HepG2 (cell line): ENCODE results near the gene GMFB. TPM values are rescaled to one million over a fixed set of nuclear protein-coding genes. Genes with fewer than 3 reads are reported as not detected.

Experiments used
- ADNP ChIP-seq: sonication (generic); formaldehyde crosslinking; IDR thresholded peaks from 2 replicates; pipeline ENCODE4 v1.4.0; 2020; ENCODE audit warnings: missing genetic modification reagents
- EP300 ChIP-seq, 3 experiments: sonication (generic) in 1 of 3; formaldehyde crosslinking in 1 of 3; IDR thresholded peaks; 2 replicates each; pipeline versions ENCODE4 v1.5.1 to v1.6.1; 2011 to 2020; ENCODE audit warnings: low read depth in 2 of 3, low read length in 2 of 3, borderline replicate concordance in 1 of 3, improper control_type of control experiment in 1 of 3, mild to moderate bottlenecking in 1 of 3, missing genetic modification reagents in 1 of 3, moderate library complexity in 1 of 3
- ERF ChIP-seq: IDR thresholded peaks from 2 replicates; pipeline ENCODE4 v1.6.1; 2018; ENCODE audit warnings: missing biosample characterization, missing genetic modification reagents
- HMG20B ChIP-seq: conservative IDR thresholded peaks from 2 replicates; pipeline ENCODE4 v1.6.1; 2016; ENCODE audit warnings: missing genetic modification reagents, missing compliant biosample characterization
- JUN ChIP-seq: sonication (generic); formaldehyde crosslinking; IDR thresholded peaks from 2 replicates; pipeline ENCODE4 v1.4.0; 2020; ENCODE audit warnings: mild to moderate bottlenecking, missing genetic modification reagents
- KAT7 ChIP-seq: IDR thresholded peaks from 2 replicates; pipeline ENCODE4 v1.6.1; 2018; ENCODE audit warnings: borderline replicate concordance, missing compliant biosample characterization
- KAT8 ChIP-seq: IDR thresholded peaks from 2 replicates; pipeline ENCODE4 v1.6.1; 2016; ENCODE audit warnings: missing genetic modification reagents, missing compliant biosample characterization
- NFYC ChIP-seq: IDR thresholded peaks from 2 replicates; pipeline ENCODE4 v1.6.1; 2016; ENCODE audit warnings: missing genetic modification reagents, missing compliant biosample characterization
- NKX3-1 ChIP-seq: sonication (generic); formaldehyde crosslinking; IDR thresholded peaks from 2 replicates; pipeline ENCODE4 v1.5.0; 2020; ENCODE audit warnings: missing genetic modification reagents
- RORA ChIP-seq: sonication (generic); formaldehyde crosslinking; IDR thresholded peaks from 2 replicates; pipeline ENCODE4 v1.5.0; 2020; ENCODE audit warnings: mild to moderate bottlenecking, missing genetic modification reagents, moderate library complexity
- SMAD1 ChIP-seq: sonication (generic); formaldehyde crosslinking; IDR thresholded peaks from 2 replicates; pipeline ENCODE4 v1.4.0; 2020; ENCODE audit warnings: missing genetic modification reagents, low read depth, mild to moderate bottlenecking, borderline replicate concordance
- SMC3 ChIP-seq: IDR thresholded peaks from 2 replicates; pipeline ENCODE4 v1.6.1; 2011; ENCODE audit warnings: low read length, improper control_type of control experiment
- TBX2 ChIP-seq: sonication (generic); formaldehyde crosslinking; IDR thresholded peaks from 2 replicates; pipeline ENCODE4 v1.5.0; 2020; ENCODE audit warnings: missing genetic modification reagents, mild to moderate bottlenecking, borderline replicate concordance
- ZEB1 ChIP-seq: IDR thresholded peaks from 2 replicates; pipeline ENCODE4 v1.6.1; 2012; ENCODE audit warnings: mild to moderate bottlenecking, low read depth, inconsistent platforms; ENCODE audit not compliant: insufficient replicate concordance
- ZNF224 ChIP-seq: sonication (generic); formaldehyde crosslinking; IDR thresholded peaks from 2 replicates; pipeline ENCODE4 v1.5.0; 2020; ENCODE audit warnings: mild to moderate bottlenecking, missing genetic modification reagents
- ZNF235 ChIP-seq: sonication (generic); formaldehyde crosslinking; IDR thresholded peaks from 2 replicates; pipeline ENCODE4 v1.8.1; 2023; ENCODE audit warnings: mild to moderate bottlenecking, missing genetic modification reagents, borderline replicate concordance
- ZNF598 ChIP-seq: sonication (generic); formaldehyde crosslinking; IDR thresholded peaks from 2 replicates; pipeline ENCODE4 v1.5.1; 2020; ENCODE audit warnings: mild to moderate bottlenecking, missing genetic modification reagents, borderline replicate concordance
- polyA plus RNA-seq, 8 experiments: library from polyadenylated mRNA; depleted of rRNA in 3 of 8; stranded (reverse) in 7 of 8; unstranded in 1 of 8; fragments of >200 nt; fragmentation: Illumina TruSeq in 4 of 8; extraction: Trizol in 4 of 8; gene quantifications; 2 replicates each; pipeline versions ENCODE4 v1.2.1 to v1.2.3, GENCODE V29; 2011 to 2016; ENCODE audit warnings: low read depth in 4 of 8, missing spikeins in 1 of 8, mixed read lengths in 1 of 8; ENCODE audit not compliant: insufficient read depth in 1 of 8
- total RNA-seq, 5 experiments: library from RNA; depleted of rRNA; stranded (reverse); fragments of >200 nt; fragmentation: Illumina TruSeq; extraction: Trizol; gene quantifications; 2 replicates each; pipeline ENCODE4 v1.2.3, GENCODE V29; 2016; ENCODE audit warnings: low read depth in 1 of 5
- TF ChIP-seq, protein P1 (sequence below): sonication (generic); formaldehyde crosslinking; IDR thresholded peaks from 2 replicates; pipeline ENCODE4 v1.4.0; 2020; ENCODE audit warnings: missing genetic modification reagents
- TF ChIP-seq, protein P2 (sequence below): sonication (generic); formaldehyde crosslinking; IDR thresholded peaks from 2 replicates; pipeline ENCODE4 v1.5.0; 2020; ENCODE audit warnings: missing genetic modification reagents, mild to moderate bottlenecking, borderline replicate concordance
- TF ChIP-seq, protein P3 (sequence below): IDR thresholded peaks from 2 replicates; pipeline ENCODE4 v1.6.1; 2018; ENCODE audit warnings: missing genetic modification reagents, mild to moderate bottlenecking, missing compliant biosample characterization
- TF ChIP-seq, protein P4 (sequence below): IDR thresholded peaks from 2 replicates; pipeline ENCODE4 v1.6.1; 2016; ENCODE audit warnings: missing genetic modification reagents, missing compliant biosample characterization

GMFB gene
- total and polyA plus RNA-seq, 2 of the 13 experiments (the other 11 are each of a cell fraction or from before 2014, with no cell fraction given): 17.3 to 68.2 TPM

DNA sequence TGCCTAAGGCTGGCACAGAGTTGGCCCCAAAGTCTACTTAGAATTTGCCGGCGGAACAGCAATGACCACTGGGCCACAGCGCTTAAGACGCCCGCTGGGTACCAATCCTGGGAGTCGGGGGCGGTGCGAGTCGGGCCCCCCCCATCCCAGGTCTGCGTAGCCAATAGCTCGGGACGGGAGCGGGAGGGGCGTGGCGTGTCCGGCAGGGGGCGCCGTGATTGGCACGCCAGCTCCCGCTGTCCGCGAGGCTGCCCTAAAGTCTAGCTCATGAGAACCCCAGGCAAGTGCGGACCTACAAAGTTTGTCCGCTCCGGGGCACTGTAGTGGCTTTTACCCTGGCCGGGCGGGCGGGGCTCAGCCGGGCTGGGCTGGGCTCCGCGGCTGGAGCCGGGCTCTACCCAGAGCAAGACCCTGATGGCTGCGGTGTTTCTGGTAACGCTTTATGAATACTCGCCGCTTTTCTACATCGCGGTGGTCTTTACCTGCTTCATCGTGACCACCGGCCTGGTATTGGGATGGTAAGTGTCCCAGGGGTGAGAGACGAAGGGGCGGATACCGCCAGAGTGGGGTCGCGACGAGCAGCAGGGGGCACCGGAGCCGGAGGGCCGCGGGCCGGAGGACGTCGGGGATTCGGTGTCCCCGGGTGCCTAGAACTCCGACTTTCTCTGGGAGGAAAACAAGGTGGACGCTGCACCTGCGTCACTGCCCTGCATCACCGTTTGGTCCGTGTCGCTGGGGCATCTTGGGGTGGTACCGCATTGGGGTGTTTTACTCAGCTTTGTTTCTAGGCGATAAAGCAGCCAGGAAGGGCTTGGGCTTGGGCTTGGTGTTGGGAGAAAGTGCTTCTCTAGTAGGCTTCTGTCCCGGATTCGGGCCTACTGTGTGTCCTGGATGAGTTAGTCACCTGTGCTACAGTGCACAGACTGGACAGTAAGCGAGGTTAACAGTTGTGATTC lies 21.0 kb upstream of the GMFB start, which contains the start of gene CGRRF1 (continued):
- TF ChIP-seq, protein P1, sequence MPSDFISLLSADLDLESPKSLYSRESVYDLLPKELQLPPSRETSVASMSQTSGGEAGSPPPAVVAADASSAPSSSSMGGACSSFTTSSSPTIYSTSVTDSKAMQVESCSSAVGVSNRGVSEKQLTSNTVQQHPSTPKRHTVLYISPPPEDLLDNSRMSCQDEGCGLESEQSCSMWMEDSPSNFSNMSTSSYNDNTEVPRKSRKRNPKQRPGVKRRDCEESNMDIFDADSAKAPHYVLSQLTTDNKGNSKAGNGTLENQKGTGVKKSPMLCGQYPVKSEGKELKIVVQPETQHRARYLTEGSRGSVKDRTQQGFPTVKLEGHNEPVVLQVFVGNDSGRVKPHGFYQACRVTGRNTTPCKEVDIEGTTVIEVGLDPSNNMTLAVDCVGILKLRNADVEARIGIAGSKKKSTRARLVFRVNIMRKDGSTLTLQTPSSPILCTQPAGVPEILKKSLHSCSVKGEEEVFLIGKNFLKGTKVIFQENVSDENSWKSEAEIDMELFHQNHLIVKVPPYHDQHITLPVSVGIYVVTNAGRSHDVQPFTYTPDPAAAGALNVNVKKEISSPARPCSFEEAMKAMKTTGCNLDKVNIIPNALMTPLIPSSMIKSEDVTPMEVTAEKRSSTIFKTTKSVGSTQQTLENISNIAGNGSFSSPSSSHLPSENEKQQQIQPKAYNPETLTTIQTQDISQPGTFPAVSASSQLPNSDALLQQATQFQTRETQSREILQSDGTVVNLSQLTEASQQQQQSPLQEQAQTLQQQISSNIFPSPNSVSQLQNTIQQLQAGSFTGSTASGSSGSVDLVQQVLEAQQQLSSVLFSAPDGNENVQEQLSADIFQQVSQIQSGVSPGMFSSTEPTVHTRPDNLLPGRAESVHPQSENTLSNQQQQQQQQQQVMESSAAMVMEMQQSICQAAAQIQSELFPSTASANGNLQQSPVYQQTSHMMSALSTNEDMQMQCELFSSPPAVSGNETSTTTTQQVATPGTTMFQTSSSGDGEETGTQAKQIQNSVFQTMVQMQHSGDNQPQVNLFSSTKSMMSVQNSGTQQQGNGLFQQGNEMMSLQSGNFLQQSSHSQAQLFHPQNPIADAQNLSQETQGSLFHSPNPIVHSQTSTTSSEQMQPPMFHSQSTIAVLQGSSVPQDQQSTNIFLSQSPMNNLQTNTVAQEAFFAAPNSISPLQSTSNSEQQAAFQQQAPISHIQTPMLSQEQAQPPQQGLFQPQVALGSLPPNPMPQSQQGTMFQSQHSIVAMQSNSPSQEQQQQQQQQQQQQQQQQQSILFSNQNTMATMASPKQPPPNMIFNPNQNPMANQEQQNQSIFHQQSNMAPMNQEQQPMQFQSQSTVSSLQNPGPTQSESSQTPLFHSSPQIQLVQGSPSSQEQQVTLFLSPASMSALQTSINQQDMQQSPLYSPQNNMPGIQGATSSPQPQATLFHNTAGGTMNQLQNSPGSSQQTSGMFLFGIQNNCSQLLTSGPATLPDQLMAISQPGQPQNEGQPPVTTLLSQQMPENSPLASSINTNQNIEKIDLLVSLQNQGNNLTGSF: 0 out of 2 replicates have a peak, but pooled peaks have one; percentile 43
- peak; percentile 29; the same call in 1 of the 2 replicates for TF ChIP-seq JUN (CRISPR knock-in tag)
- no peak for TF ChIP-seq ADNP
- TF ChIP-seq EP300 (IDR thresholded peaks at IDR 0.05; ENCODE audit: low read depth in 2 of 2, low read length in 2 of 2): 0 out of 4 replicates have a peak, but pooled peaks of 1 of the 2 experiments have one; percentile 15
- TF ChIP-seq EP300 (CRISPR knock-in tag; IDR thresholded peaks at IDR 0.05; ENCODE audit: borderline replicate concordance): no peak
- peak; percentile 77 for TF ChIP-seq KAT7 (CRISPR knock-in tag)
- peak; percentile 90 for TF ChIP-seq KAT8 (CRISPR knock-in tag)
- TF ChIP-seq NKX3-1 (CRISPR knock-in tag): 0 out of 2 replicates have a peak, but pooled peaks have one; percentile 45
- no peak for TF ChIP-seq ZEB1
- TF ChIP-seq, protein P2, sequence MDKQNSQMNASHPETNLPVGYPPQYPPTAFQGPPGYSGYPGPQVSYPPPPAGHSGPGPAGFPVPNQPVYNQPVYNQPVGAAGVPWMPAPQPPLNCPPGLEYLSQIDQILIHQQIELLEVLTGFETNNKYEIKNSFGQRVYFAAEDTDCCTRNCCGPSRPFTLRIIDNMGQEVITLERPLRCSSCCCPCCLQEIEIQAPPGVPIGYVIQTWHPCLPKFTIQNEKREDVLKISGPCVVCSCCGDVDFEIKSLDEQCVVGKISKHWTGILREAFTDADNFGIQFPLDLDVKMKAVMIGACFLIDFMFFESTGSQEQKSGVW (CRISPR knock-in tag): no peak
- no peak for TF ChIP-seq ZNF235 (CRISPR knock-in tag)
- TF ChIP-seq HMG20B: 0 out of 2 replicates have a peak, but pooled peaks have one; percentile 42
- TF ChIP-seq, protein P3, sequence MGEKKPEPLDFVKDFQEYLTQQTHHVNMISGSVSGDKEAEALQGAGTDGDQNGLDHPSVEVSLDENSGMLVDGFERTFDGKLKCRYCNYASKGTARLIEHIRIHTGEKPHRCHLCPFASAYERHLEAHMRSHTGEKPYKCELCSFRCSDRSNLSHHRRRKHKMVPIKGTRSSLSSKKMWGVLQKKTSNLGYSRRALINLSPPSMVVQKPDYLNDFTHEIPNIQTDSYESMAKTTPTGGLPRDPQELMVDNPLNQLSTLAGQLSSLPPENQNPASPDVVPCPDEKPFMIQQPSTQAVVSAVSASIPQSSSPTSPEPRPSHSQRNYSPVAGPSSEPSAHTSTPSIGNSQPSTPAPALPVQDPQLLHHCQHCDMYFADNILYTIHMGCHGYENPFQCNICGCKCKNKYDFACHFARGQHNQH: peak; percentile 71; the same call in 1 of the 2 replicates
- peak; percentile 83; the same call in 1 of the 2 replicates for TF ChIP-seq ERF (CRISPR knock-in tag)
- TF ChIP-seq SMAD1 (CRISPR knock-in tag): no peak; the same call in 1 of the 2 replicates
- peak; percentile 90; the same call in 1 of the 2 replicates for TF ChIP-seq TBX2 (CRISPR knock-in tag)
- TF ChIP-seq ZNF224 (CRISPR knock-in tag): 0 out of 2 replicates have a peak, but pooled peaks have one; percentile 50
- peak; percentile 93 for TF ChIP-seq ZNF598 (CRISPR knock-in tag)
- peak; percentile 73 for TF ChIP-seq NFYC (CRISPR knock-in tag)
- TF ChIP-seq, protein P4, sequence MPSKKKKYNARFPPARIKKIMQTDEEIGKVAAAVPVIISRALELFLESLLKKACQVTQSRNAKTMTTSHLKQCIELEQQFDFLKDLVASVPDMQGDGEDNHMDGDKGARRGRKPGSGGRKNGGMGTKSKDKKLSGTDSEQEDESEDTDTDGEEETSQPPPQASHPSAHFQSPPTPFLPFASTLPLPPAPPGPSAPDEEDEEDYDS (CRISPR knock-in tag): peak; percentile 75
- TF ChIP-seq RORA (CRISPR knock-in tag): no peak
- TF ChIP-seq SMC3: no peak
